HFF-Myc (cell line): ENCODE results near the gene PRKCQ.

ENCODE experiments used
- DNase-seq: peaks from one replicate; pipeline ENCODE4 v3.0.0-alpha.2; 2011; ENCODE audit warnings: low read depth; ENCODE audit errors: extremely low read depth
- H3K4me3 ChIP-seq: replicated peaks from 2 replicates; pipeline ENCODE4 v1.5.1; 2011; ENCODE audit warnings: low read depth, mild to moderate bottlenecking, control low read depth, low read length
- TF ChIP-seq, protein P1 (sequence below): IDR thresholded peaks from 2 replicates; pipeline ENCODE4 v1.5.1; 2012; ENCODE audit warnings: mild to moderate bottlenecking, low read depth, low read length, control low read depth; ENCODE audit errors: missing control alignments

Gene PRKCQ

GRCh38 chr10:6393168-6393567 lies 186.9 kb downstream of the PRKCQ start:
- TF ChIP-seq, protein P1, sequence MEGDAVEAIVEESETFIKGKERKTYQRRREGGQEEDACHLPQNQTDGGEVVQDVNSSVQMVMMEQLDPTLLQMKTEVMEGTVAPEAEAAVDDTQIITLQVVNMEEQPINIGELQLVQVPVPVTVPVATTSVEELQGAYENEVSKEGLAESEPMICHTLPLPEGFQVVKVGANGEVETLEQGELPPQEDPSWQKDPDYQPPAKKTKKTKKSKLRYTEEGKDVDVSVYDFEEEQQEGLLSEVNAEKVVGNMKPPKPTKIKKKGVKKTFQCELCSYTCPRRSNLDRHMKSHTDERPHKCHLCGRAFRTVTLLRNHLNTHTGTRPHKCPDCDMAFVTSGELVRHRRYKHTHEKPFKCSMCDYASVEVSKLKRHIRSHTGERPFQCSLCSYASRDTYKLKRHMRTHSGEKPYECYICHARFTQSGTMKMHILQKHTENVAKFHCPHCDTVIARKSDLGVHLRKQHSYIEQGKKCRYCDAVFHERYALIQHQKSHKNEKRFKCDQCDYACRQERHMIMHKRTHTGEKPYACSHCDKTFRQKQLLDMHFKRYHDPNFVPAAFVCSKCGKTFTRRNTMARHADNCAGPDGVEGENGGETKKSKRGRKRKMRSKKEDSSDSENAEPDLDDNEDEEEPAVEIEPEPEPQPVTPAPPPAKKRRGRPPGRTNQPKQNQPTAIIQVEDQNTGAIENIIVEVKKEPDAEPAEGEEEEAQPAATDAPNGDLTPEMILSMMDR = no peak
- H3K4me3 ChIP-seq = no peak overlapping the region
- no peak for DNase-seq

GRCh38 chr10:6390213-6390845 lies 189.7 kb downstream of the PRKCQ start:
- H3K4me3 ChIP-seq = no peak overlapping the region
- TF ChIP-seq, protein P1 = no peak

DNA sequence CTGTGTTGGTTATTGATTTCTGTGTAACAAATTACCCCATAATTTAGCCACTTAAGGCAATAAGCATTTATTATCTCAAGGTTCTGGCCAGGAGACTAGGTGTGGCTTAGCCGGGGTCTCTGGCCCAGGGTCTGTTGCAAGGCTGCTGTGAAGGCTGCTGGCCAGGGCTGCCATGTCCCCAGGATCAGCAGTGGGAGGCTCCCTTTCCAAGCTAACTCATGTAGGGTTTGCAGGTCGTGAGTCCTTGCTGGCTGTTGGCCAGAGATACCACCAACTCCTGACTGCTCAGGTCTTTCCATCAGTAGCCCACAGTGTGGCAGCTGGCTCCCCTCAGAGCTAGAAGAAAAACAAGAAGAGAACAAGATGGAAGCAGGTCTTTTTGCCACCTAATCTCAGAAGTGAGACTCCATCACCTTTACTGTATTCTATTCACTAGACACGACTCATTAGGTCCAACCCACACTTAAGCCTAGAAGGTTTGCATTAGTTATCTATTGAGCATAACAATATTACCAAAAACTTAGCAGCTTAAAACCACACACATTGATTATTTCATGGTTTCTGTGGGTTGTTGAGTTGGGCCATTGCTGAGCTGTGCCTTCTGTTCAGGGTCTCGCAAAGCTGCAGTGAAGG lies 191.7 kb downstream of the PRKCQ start:
- DNase-seq = no peak
- no peak overlapping the region for H3K4me3 ChIP-seq
- TF ChIP-seq, protein P1 = no peak

More at GRCh38 chr10:6390213-6390845, 189.7 kb downstream of the PRKCQ start:
- DNase-seq = no peak

DNA sequence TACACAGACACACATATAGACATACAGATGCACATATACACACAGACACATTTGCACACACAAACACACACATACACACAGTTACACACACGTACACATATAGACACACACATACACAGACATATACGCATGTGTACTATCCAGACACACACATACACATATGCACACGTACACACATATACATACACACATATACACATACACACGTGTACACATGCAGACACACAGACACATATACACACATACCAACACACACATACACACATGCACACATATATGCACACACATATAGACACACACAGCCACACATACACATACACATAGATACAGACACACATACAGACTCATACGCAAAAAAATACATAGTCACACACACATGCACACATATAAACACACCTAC lies 193.1 kb downstream of the PRKCQ start:
- H3K4me3 ChIP-seq = no peak overlapping the region
- no peak for DNase-seq
- TF ChIP-seq, protein P1 = no peak

GRCh38 chr10:6386346-6386745 lies 193.7 kb downstream of the PRKCQ start:
- DNase-seq = no peak
- no peak overlapping the region for H3K4me3 ChIP-seq
- TF ChIP-seq, protein P1 = no peak

DNA sequence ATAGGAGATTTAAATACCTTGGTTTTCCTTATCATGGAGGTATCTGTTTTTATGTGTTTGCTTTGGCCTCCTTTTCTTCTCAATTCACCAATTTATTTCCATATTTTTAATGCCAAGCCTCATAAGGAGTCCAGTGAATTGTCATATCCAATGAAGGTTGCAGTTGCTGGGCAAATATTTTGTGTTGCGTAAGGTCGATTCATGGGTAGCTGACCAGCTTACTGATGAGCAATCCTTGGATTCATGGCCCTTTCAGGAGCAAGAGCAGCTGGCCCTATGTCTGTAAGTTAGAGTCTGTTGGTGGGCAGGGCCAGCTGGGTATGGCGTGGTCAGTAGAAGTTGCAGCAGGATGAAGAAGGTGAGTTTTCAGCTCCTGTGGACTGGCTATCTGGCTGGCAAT lies 194.4 kb downstream of the PRKCQ start:
- no peak for DNase-seq
- TF ChIP-seq, protein P1 = no peak
- no peak overlapping the region for H3K4me3 ChIP-seq
